Measurements from ENCODE around the gene GYS1.

The GYS1 gene

GRCh38 chr19:48963371-48964204 lies 29.5 kb downstream of the GYS1 start:
- no peak for DNase-seq (ENCODE audit: low spot score)

GRCh38 chr19:48962849-48963165 lies 30.3 kb downstream of the GYS1 start:
- DNase-seq (ENCODE audit: low spot score) = no peak

GRCh38 chr19:48962029-48962848 lies 30.9 kb downstream of the GYS1 start:
- no peak for DNase-seq (ENCODE audit: low spot score)

- DNase-seq (ENCODE audit: low spot score) = no peak
Observed at GRCh38 chr19:48961673-48962028, 31.5 kb downstream of the GYS1 start.

GRCh38 chr19:48961051-48961649 lies 32.0 kb downstream of the GYS1 start:
- DNase-seq (ENCODE audit: low spot score) = no peak

GRCh38 chr19:48959341-48960239 lies 33.5 kb downstream of the GYS1 start:
- DNase-seq (ENCODE audit: low spot score) = no peak

- DNase-seq (ENCODE audit: low spot score) = no peak
Observed at GRCh38 chr19:48958006-48958405, 35.1 kb downstream of the GYS1 start.

GRCh38 chr19:48955308-48955958 lies 37.7 kb downstream of the GYS1 start:
- DNase-seq (ENCODE audit: low spot score) = no peak

- peak; percentile 94 for DNase-seq (ENCODE audit: low spot score)
Observed at GRCh38 chr19:48954595-48955307, 38.4 kb downstream of the GYS1 start, which contains the start of gene BAX. Gene BAX (plus strand): TSS chr19:48954875. CDS start chr19:48954929, 54 bp downstream.

- no peak for DNase-seq (ENCODE audit: low spot score)
Observed at GRCh38 chr19:48953990-48954594, 39.0 kb downstream of the GYS1 start.

- no peak for DNase-seq (ENCODE audit: low spot score)
Observed at GRCh38 chr19:48953141-48953540, 40.0 kb downstream of the GYS1 start.

GRCh38 chr19:48950830-48951519 lies 42.1 kb downstream of the GYS1 start:
- no peak for DNase-seq (ENCODE audit: low spot score)

GRCh38 chr19:48950159-48950558 lies 43.0 kb downstream of the GYS1 start:
- DNase-seq (ENCODE audit: low spot score) = no peak

- DNase-seq (ENCODE audit: low spot score) = no peak
Observed at GRCh38 chr19:48947258-48947542, 45.9 kb downstream of the GYS1 start.

- no peak for DNase-seq (ENCODE audit: low spot score)
Observed at GRCh38 chr19:48946463-48947257, 46.4 kb downstream of the GYS1 start.

- DNase-seq (ENCODE audit: low spot score) = no peak
Observed at GRCh38 chr19:48945817-48946216, 47.3 kb downstream of the GYS1 start.

GRCh38 chr19:48945415-48945814 lies 47.7 kb downstream of the GYS1 start:
- no peak for DNase-seq (ENCODE audit: low spot score)

GRCh38 chr19:48943081-48943480 lies 50.0 kb downstream of the GYS1 start:
- DNase-seq (ENCODE audit: low spot score) = no peak

- no peak for DNase-seq (ENCODE audit: low spot score)
Observed at GRCh38 chr19:48940902-48941301, 52.2 kb downstream of the GYS1 start.

All from COLO829 (cell line).